Activated CD4-positive, alpha-beta T cell treated with anti-CD3 and anti-CD28 coated beads, Interleukin-10, Interleukin-2, amounts not matched to agents 100 ng/mL and 50 ng/mL, durations not matched to agents 16 hours and 8 hours (primary cell): ENCODE data around the gene SETD5.

ENCODE experiments used
- DNase-seq: peaks from one replicate; pipeline ENCODE4 v3.0.0-alpha.2; 2020

Gene SETD5, protein sequence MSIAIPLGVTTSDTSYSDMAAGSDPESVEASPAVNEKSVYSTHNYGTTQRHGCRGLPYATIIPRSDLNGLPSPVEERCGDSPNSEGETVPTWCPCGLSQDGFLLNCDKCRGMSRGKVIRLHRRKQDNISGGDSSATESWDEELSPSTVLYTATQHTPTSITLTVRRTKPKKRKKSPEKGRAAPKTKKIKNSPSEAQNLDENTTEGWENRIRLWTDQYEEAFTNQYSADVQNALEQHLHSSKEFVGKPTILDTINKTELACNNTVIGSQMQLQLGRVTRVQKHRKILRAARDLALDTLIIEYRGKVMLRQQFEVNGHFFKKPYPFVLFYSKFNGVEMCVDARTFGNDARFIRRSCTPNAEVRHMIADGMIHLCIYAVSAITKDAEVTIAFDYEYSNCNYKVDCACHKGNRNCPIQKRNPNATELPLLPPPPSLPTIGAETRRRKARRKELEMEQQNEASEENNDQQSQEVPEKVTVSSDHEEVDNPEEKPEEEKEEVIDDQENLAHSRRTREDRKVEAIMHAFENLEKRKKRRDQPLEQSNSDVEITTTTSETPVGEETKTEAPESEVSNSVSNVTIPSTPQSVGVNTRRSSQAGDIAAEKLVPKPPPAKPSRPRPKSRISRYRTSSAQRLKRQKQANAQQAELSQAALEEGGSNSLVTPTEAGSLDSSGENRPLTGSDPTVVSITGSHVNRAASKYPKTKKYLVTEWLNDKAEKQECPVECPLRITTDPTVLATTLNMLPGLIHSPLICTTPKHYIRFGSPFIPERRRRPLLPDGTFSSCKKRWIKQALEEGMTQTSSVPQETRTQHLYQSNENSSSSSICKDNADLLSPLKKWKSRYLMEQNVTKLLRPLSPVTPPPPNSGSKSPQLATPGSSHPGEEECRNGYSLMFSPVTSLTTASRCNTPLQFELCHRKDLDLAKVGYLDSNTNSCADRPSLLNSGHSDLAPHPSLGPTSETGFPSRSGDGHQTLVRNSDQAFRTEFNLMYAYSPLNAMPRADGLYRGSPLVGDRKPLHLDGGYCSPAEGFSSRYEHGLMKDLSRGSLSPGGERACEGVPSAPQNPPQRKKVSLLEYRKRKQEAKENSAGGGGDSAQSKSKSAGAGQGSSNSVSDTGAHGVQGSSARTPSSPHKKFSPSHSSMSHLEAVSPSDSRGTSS (N-terminal part only)

GRCh38 chr3:9397332-9397905 is at the start of gene SETD5:
Gene SETD5, plus strand, starts transcription at chr3:9397615. Its CDS starts 31,324 bp downstream, at chr3:9428939.
- DNase-seq, result peak; percentile 99

- DNase-seq, result peak; percentile 23
Measured at GRCh38 chr3:9347887-9348286, 49.5 kb upstream of the SETD5 start.

- DNase-seq, result peak; percentile 31
Measured at GRCh38 chr3:9349321-9350117, 47.9 kb upstream of the SETD5 start.

DNA sequence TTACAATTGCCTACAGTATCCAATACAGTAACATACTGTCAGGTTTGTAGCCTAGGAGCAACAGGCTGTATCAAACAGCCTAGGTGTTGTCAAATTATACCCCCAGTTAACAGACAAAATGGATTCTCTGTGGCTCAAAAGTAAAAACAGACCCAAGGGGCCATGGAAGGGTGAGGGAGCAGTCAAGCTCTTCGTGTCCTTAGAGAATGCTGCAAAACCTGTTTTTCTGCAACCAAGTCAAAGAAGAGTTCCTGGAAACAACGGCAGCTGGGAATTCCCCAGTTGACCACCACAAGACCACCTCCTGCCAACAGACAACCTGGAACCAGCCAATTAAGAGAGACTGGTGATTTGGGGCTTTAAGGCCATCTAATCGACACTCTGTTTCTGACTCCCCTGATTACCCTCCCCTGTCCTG is 45.7 kb upstream of the SETD5 start:
- no peak for DNase-seq

DNA sequence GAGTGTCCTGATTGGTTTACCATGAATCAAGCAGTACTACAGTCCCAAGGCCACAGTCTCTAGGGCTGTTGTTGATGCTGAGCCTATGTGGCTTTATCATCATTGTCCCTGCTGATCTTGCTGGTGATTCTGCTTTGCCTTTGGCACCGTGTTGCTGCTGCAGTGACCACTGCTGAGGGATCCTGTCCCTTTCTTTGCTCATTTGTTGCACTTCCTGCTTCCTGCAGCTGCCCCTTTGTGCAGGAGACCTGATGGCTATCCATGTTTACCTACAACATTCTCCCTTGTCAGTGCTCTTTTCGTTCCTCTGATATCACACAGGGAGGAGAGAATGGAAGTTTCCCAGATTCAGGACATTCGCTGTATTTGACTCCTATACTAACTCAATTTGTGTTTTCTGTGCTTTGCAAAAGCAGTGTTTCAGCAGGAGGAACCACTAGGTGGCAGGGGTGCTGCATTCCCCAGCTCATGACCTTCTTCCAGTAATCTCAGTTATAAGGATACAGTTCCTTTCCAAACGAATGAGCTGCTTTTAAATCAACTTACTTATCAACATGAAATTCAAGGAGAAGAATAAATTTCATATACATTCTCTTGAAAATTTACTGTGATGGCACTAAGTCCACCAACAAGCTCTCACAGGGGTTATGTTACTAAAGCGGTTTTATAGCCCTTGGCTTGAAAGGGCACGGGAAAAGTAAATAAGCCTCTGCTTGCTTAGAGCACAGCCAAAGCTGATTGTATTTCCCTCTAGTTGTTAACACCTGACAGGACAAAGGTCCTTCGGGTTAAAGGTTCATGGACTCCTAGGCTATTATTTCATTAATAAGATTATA is 44.3 kb upstream of the SETD5 start:
- peak; percentile 67 for DNase-seq

DNA sequence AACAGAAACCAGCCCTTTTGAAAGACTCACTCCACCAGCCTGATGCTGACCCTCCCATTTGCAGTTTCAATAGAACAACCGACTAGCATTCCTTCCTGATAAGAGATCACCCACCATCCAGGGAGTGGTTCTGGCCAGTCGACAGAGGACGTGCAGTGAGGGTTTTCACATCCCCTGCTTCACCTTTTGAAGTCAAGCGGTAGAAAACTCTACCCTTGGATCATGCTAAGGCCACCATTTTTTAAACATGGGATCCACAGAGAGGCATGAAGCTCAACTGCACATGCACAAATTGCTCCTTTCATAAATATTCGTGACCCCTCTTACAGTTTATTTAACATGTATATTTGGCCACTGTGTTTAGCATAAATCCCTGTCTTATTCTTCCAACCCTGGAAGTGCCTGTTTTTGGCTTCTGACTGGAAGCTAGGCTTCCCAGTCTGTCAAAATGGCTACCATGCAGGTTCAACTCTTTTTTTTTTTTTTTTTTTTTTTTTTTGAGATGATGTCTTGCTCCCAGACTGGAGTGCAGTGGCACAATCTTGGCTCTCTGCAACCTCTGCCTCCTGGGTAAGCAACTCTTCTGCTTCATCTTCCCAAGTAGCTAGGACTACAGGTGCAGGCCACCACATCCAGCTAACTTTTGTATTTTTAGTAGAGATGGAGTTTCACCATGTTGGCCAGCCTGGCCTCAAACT is 35.6 kb upstream of the SETD5 start:
- no peak for DNase-seq

DNA sequence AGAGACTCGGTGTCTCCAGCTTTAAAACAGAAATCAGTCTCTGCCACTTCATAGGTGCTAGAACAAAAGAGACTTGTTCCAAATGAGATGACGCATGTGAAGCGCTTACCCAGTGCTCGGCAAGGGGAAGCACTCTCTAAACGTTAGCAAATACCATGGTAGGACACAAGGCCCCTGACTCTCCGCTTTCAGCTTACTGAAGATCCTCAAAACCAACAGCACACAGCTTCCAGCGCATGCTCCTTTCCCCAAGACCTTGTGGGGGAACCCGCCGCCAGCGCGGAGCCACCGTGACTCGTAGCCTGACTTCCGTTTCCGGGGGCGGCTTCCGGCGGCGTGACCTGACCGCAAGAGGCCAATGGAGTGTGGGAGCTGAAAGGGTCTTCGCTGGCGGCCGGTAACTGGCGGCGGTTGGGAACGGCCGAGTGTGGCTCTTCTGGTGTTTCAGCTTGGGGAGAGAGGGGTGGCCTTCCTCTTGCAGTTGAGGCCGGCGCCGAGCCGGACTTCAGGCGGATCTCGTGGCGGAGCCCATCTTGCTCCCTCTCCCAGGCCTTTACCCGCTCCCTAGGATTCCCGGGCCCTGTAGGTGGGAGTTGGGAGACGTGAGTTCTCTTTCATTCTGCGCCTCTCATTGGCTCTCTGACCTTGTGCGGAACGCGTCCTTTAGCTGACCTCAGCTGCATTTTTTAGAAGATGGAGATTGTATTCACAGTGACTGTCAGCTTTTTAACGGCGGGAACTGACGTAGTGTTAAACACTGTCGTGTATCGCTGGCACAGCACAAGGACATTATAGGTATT is 34.5 kb upstream of the SETD5 start, which contains the start of gene THUMPD3:
Gene THUMPD3 (plus strand): TSS at position 324 of the 800 bp plus-strand sequence. CDS start 2,015 bp downstream, outside the sequence.
- DNase-seq, result peak; percentile 96

- DNase-seq, result no peak
Measured at GRCh38 chr3:9369508-9369907, 27.9 kb upstream of the SETD5 start.

DNA sequence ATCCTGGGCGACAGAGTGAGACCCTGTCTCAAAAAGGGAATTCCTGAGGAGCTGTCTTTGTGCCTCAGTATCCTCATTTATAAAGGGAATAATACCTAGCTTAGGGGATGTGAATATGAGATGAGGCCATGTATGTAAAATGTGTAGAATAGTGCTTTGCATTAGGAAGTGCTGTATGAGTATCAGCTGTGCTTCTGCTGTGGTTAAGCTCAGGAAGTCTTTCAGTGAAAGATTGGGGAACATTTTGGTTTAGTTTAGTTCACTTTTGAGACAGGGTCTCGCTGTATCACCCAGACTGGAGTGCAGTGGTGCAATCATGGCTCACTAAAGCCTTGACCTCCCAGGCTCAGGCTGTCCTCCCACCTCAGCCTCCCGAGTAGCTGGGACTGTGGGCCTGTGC is 23.9 kb upstream of the SETD5 start:
- DNase-seq, result no peak

GRCh38 chr3:9377981-9378380 is 19.4 kb upstream of the SETD5 start:
- DNase-seq, result no peak

DNA sequence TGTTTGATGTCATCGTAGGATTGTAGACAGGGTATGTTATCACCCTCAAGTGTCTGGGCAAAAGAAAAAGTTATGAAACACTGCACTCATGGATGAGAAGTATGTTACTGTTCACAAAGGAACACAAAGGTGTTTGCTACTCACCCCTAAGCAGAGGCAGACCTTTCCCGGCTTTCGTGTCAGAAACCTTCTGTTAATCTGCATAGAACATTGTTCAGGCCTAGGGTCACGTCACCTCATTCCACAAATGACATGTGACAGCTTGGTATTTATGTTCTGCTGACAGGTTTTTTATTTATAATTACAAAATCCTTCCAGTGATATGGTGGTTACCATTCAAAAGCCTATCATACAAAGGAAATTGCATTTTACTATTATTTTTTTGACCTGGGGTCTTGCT is 18.1 kb upstream of the SETD5 start:
- DNase-seq, result no peak

GRCh38 chr3:9380014-9380413 is 17.4 kb upstream of the SETD5 start:
- DNase-seq, result no peak

- DNase-seq, result no peak
Measured at GRCh38 chr3:9384141-9384828, 13.1 kb upstream of the SETD5 start.

DNA sequence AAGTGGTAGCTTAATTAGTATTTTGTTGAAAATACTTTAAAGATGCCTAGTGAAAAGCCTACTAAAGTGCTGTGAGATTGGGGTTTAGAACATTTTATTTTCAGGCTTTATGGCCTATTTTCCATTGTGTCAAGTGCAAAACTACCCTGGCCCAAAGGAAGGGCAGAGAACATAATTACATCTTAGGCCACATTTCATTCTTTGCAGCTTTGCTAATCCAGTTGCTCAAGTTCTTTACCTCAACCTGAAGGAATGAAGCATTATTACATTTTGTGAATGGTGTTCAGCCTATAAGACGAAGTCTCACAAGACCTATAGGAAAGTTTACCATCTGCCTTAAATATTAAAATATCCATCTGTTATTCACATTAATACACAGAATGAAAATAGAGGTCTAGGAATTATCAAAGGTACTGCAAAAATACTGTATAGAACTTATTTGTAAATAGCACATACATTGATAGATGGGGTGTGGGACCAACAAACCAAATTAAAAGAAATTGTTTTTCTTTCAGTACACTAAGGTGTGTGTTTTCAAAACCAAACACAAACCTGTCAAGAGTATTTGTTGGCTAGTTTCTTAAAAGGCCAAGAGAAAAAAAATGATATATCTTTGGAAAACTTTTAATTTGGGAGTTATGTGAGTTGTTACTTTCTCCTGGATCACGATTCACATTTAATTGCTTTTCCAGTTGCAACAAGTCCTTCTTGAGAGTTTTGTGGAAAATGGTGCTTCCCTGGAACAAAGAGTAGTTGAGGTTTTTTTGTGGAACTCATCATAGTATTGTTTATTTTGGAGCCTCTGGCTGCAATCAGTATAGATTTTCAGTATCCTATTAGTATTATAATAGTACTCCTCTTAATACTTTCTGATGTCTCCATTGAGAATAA is 12.0 kb upstream of the SETD5 start:
- DNase-seq, result no peak

GRCh38 chr3:9386078-9386459 is 11.3 kb upstream of the SETD5 start:
- no peak for DNase-seq

DNA sequence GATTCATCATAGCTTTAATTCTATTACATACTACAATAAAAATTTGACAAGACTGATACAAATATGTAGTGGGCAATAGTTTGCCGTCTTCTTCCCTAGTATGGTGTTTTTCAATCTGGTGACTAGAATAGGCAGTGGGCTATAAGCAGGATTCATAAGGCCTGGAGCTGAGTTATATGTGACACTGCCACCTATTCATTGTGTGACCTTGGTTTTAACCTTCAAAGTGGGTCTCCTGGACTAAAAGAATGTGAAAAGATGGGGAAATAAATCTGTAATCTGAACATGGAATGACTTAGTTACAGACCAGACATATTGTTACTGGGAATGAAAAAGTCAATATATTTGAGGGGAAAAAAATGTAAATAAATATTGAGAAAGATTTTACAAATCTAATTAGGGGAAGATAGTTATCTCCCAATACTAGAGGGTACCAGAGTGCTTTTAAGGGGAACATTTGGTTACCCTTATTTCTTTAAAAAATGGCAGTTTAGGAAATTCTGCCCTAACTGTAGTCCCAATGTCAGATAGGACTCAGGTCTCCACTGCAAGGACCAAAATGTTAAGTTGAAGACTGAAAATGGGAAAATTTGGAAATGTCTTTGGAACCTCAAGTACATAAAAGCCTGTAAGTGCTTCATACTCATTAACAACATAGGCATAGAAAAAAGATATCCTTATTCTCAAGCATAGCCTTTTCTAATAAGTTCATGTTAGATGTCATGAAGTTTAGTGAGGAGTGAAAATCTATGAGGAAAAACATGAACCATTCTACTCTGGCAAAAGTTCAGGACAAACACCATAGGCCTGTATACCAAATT is 10.7 kb upstream of the SETD5 start:
- DNase-seq, result no peak

DNA sequence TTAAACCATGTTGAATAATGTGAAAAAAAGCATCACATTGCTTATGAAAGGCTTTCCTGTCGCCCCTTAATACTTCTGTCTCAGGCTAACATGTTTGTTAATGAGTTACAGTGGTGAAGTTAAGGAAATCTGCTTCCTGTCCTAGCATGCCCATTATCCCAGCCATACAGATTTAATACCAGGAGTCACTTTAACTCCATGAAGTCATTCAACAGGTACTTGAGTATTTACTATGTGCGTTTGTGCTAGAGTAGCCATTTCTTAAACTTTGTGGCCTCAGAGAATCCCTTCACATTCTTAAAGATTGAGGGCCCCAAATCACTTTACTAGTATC is 10.1 kb upstream of the SETD5 start:
- no peak for DNase-seq
